Endodermal cell (in vitro differentiated cells): Measurements from ENCODE around the gene SLC35A3. TPM values are rescaled to one million over a fixed set of nuclear protein-coding genes. Genes with fewer than 3 reads are reported as not detected.

ENCODE experiments used
- DNase-seq: peaks from one replicate; pipeline ENCODE4 v3.0.0-alpha.2; 2017
- H3K27ac ChIP-seq: 2 replicates; pipeline ENCODE4 v1.5.1; 2013; ENCODE audit warnings: mild to moderate bottlenecking, low read depth, low read length, moderate library complexity
- H3K27me3 ChIP-seq: 2 replicates; pipeline ENCODE4 v1.6.1; 2013; ENCODE audit warnings: mild to moderate bottlenecking, low read length, moderate library complexity; ENCODE audit not compliant: insufficient read depth, control insufficient read depth, poor library complexity, severe bottlenecking
- H3K36me3 ChIP-seq: 2 replicates; pipeline ENCODE4 v1.7.0; 2013; ENCODE audit warnings: mild to moderate bottlenecking, low read length, moderate library complexity; ENCODE audit not compliant: control insufficient read depth, insufficient read depth
- H3K4me1 ChIP-seq: one replicate; pipeline ENCODE4 v1.7.0; 2013; ENCODE audit warnings: low read length; ENCODE audit not compliant: control insufficient read depth, insufficient read depth
- H3K4me3 ChIP-seq: 2 replicates; pipeline ENCODE4 v1.5.1; 2013; ENCODE audit warnings: mild to moderate bottlenecking, low read length, moderate library complexity
- H3K9ac ChIP-seq: 2 replicates; pipeline ENCODE4 v1.6.1; 2013; ENCODE audit warnings: mild to moderate bottlenecking, low read length, moderate library complexity; ENCODE audit not compliant: poor library complexity, severe bottlenecking; ENCODE audit errors: extremely low read depth
- H3K9me3 ChIP-seq: 2 replicates; pipeline ENCODE4 v1.6.1; 2013; ENCODE audit warnings: mild to moderate bottlenecking, low read length, moderate library complexity; ENCODE audit not compliant: control insufficient read depth
- H3K27ac Mint-ChIP-seq: 2 replicates; pipeline ENCODE4 v1.8.0; 2020; ENCODE audit warnings: mixed read lengths
- H3K27me3 Mint-ChIP-seq: 2 replicates; pipeline ENCODE4 v1.8.0; 2021; ENCODE audit warnings: mild to moderate bottlenecking, mixed read lengths; ENCODE audit not compliant: insufficient read depth
- H3K36me3 Mint-ChIP-seq: 2 replicates; pipeline ENCODE4 v1.8.0; 2020; ENCODE audit warnings: low read depth, mixed read lengths
- H3K4me1 Mint-ChIP-seq: 2 replicates; pipeline ENCODE4 v1.8.0; 2020; ENCODE audit warnings: mixed read lengths
- H3K4me3 Mint-ChIP-seq: 2 replicates; pipeline ENCODE4 v1.8.0; 2020; ENCODE audit warnings: mild to moderate bottlenecking, moderate library complexity, mixed read lengths
- H3K9me3 Mint-ChIP-seq: 2 replicates; pipeline ENCODE4 v1.8.0; 2020; ENCODE audit warnings: mild to moderate bottlenecking, mixed read lengths
- WGBS, 2 experiments: methylation state at CpG; one replicate each; pipeline versions ENCODE4 v1.1.5 to v1.1.7; 2013; ENCODE audit warnings: missing lambda C conversion rate in 2 of 2, mixed read lengths in 1 of 2; ENCODE audit not compliant: insufficient coverage in 1 of 2, insufficient read length in 1 of 2; 5-methylcytosine and 5-hydroxymethylcytosine counted together
- total RNA-seq, 2 donors: library from RNA; stranded (reverse); fragmentation: NEBNext Ultra II Directional in 1 of 2; extraction: Animal tissue kit (Norgen Biotek cat#: 25700) in 1 of 2; gene quantifications; 2 replicates in 1 of 2; 3 replicates in 1 of 2; pipeline ENCODE4 v1.2.1, GENCODE V29; 2021
- TF ChIP-seq, protein P1 (sequence below): fragments of 200-600 bp; sonication (generic); conservative IDR thresholded peaks from 2 replicates; pipeline ENCODE4 v1.5.0; 2021; ENCODE audit warnings: antibody characterized with exemption, mild to moderate bottlenecking

Gene SLC35A3
- total RNA-seq, 2 donors from 2014 or later, result 41.2 to 47.0 TPM

DNA sequence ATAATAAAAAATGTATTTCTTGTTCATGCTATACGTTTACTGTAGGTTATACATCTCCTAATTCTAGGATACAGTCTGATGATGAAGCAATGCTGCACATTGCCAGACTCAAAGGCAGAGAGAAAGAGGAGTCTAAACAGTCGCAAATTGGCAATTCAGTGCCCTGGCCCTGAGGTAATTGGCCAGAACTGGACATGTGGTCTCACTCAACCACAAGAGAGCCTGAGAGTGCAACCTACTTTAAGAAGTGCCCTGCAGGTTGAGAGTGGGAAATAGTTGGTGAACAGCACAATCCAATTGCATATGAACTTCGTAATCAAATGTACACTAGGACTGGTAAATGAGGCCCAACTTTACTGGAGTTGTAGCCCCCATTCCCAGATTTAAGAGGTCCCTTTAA is 5.0 kb upstream of the SLC35A3 start:
- TF ChIP-seq, protein P1, sequence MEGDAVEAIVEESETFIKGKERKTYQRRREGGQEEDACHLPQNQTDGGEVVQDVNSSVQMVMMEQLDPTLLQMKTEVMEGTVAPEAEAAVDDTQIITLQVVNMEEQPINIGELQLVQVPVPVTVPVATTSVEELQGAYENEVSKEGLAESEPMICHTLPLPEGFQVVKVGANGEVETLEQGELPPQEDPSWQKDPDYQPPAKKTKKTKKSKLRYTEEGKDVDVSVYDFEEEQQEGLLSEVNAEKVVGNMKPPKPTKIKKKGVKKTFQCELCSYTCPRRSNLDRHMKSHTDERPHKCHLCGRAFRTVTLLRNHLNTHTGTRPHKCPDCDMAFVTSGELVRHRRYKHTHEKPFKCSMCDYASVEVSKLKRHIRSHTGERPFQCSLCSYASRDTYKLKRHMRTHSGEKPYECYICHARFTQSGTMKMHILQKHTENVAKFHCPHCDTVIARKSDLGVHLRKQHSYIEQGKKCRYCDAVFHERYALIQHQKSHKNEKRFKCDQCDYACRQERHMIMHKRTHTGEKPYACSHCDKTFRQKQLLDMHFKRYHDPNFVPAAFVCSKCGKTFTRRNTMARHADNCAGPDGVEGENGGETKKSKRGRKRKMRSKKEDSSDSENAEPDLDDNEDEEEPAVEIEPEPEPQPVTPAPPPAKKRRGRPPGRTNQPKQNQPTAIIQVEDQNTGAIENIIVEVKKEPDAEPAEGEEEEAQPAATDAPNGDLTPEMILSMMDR, result no peak
- no peak overlapping the region for H3K27ac Mint-ChIP-seq
- WGBS, 2 experiments, result 93 to 96% methylated on average over 2 to 3 of the region's 3 CpGs
- no peak for DNase-seq
- H3K4me1 Mint-ChIP-seq, result peaks cover 27% of the 10 kb centered on the region
- H3K9me3 ChIP-seq, result peaks cover 5% of the 10 kb centered on the region
- H3K4me3 Mint-ChIP-seq, result no peak overlapping the region
- H3K4me1 ChIP-seq, result peaks cover 3% of the 10 kb centered on the region
- H3K36me3 Mint-ChIP-seq, result no peaks in the 10 kb centered on the region
- H3K27ac ChIP-seq, result no peak overlapping the region
- no peaks in the 10 kb centered on the region for H3K27me3 Mint-ChIP-seq
- H3K9ac ChIP-seq, result no peak overlapping the region
- no peak overlapping the region for H3K4me3 ChIP-seq
- peaks cover 13% of the 10 kb centered on the region for H3K9me3 Mint-ChIP-seq
- H3K36me3 ChIP-seq, result no peaks in the 10 kb centered on the region
- no peaks in the 10 kb centered on the region for H3K27me3 ChIP-seq

DNA sequence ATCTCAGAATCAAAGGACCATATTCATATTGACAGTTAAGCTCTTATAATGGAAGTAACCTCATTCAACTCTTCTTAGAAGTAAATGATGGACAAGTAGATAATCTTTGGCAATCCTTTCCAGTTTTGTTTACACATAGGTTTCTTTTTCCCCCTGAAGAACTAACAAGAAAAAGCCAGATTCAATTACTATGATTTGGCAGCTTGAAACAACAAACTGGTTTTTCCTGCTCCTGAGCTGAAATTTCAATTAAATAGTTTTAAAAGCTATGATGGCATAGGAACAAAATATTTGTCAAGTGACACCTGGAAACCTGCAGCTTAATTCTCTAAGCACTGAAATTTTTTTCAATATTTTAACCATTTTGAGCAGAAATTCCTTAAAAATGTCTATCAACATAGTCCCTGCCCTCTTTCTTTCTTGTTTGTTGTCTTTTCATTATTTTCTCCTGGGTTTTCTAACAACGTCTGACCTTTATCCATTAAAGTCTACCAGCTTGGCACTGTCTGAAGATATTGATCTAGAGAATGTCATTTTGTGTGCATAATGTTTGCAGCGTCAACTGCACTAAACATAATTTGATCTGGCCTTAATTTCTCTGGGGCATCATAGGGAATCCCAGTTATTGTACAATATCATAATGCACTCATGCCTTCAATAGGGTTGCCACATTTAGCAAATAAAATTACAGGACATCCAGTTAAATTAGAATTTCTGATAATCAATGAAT is 4.0 kb upstream of the SLC35A3 start:
- WGBS, 2 experiments, result 90 to 92% methylated on average over 2 of the region's 2 CpGs
- H3K9me3 Mint-ChIP-seq, result peaks cover 6% of the 10 kb centered on the region
- no peaks in the 10 kb centered on the region for H3K27me3 Mint-ChIP-seq
- peaks cover 32% of the 10 kb centered on the region for H3K4me1 Mint-ChIP-seq
- peaks cover under 1% of the 10 kb centered on the region for H3K36me3 Mint-ChIP-seq
- H3K27me3 ChIP-seq, result no peaks in the 10 kb centered on the region
- no peak overlapping the region for H3K27ac ChIP-seq
- H3K9ac ChIP-seq, result no peak overlapping the region
- TF ChIP-seq, protein P1, result no peak
- no peaks in the 10 kb centered on the region for H3K9me3 ChIP-seq
- no peaks in the 10 kb centered on the region for H3K36me3 ChIP-seq
- no peak overlapping the region for H3K4me3 ChIP-seq
- no peak for DNase-seq
- H3K27ac Mint-ChIP-seq, result no peak overlapping the region
- H3K4me1 ChIP-seq, result peaks cover 3% of the 10 kb centered on the region
- no peak overlapping the region for H3K4me3 Mint-ChIP-seq

- H3K36me3 ChIP-seq, result peaks cover 17% of the 10 kb centered on the region
- H3K9me3 ChIP-seq, result no peaks in the 10 kb centered on the region
- Mint-ChIP-seq H3K36me3 (peaks cover 14% of the 10 kb centered on the region), H3K9me3 (no peaks in the 10 kb centered on the region), H3K4me1 (peaks cover 35% of the 10 kb centered on the region), H3K4me3 (peak overlapping the region; percentile 99), H3K27ac (no peak overlapping the region), H3K27me3 (no peaks in the 10 kb centered on the region)
- no peak overlapping the region for H3K27ac ChIP-seq
- H3K9ac ChIP-seq, result no peak overlapping the region
- WGBS, 2 experiments, result 92 to 94% methylated on average over 3 to 4 of the region's 4 CpGs
- peaks cover 3% of the 10 kb centered on the region for H3K4me1 ChIP-seq
- H3K27me3 ChIP-seq, result no peaks in the 10 kb centered on the region
- H3K4me3 ChIP-seq, result peak overlapping the region; percentile 98
- no peak for DNase-seq
- TF ChIP-seq, protein P1, result no peak
These were observed 1.6 kb upstream of the SLC35A3 start for GRCh38 chr1:99968214-99968613.
